GM21529 (cell line): ENCODE measurements around the gene CD7.

ENCODE experiments used
- ATAC-seq: cut with Tn5 transposase; IDR thresholded peaks from one replicate; pipeline ENCODE4 v1.9.1; 2021; ENCODE audit not compliant: unreplicated experiment

Gene CD7

DNA sequence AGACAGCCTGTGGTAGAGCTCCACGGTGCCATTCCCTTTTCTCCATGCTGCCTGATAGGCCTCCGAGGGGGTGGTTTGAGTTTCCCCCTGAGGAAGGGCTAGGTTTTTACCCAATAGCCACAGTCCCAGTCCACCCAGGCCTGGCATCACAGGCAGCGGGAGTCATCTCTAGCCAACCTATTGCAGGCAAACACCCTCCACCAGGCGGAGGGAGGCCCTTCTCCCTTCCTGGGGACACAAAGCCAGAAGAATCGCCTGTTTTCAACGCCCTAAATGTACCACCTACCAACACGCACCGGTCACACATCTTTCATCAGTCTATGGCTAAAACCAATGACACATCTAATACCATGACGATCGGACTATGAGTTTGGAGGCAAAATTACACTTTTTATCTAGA, 51.3 kb downstream of the CD7 start:
- no peak for ATAC-seq
